ENCODE measurements around the gene TET1. TPM values are rescaled to one million over a fixed set of nuclear protein-coding genes. Genes with fewer than 3 reads are reported as not detected.
"Not testable (repeated sequence)": the region's sequence is repeated elsewhere in the genome, so short reads cannot be mapped to it uniquely, and the experiment has no call there.

Gene TET1
- total RNA-seq (2014; rRNA removed; shearing (Covaris generic); ENCODE audit: low replicate concordance), result 2.2 and 5.4 TPM in 2 replicates

DNA sequence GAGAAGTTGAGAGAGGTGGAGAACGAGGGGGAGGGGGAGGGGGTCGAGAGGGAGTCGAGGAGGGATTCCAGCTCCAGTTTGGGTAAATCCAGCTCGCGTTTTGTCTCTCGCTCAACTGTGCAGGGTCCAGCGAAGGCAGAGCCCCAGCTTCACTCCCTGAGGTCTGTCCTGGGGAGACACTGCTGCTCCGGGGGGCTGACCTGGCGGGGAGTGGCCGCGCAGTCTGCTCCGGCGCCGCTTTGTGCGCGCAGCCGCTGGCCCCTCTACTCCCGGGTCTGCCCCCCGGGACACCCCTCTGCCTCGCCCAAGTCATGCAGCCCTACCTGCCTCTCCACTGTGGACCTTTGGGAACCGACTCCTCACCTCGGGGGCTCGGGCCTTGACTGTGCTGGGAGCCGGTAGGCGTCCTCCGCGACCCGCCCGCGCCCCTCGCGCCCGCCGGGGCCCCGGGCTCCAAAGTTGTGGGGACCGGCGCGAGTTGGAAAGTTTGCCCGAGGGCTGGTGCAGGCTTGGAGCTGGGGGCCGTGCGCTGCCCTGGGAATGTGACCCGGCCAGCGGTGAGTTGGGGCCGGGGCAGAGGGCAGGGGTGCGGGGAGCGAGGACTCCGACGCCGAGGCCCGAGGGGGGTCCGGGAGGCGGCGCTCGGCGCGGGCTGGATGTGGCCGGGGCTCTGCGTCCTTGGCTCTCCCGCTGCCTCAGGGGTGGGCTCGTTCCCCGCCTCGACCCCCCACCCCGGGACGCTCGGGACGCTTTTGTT is at the start of gene TET1:
TET1 (plus strand) TSS at position 152 of the 757 bp plus-strand sequence. CDS start 12,002 bp downstream, outside the sequence.
- no peak within 1 kb of the TSS for H3K4me3 ChIP-seq (ENCODE audit: low read length)
- no peak within 1 kb of the TSS for H3K27ac ChIP-seq (ENCODE audit: low read length)
- no peaks in the 10 kb centered on the region for H3K9me2 ChIP-seq (replicated peaks; ENCODE audit: insufficient read depth, low read length)
- H3K27me3 ChIP-seq (ENCODE audit: low read length), result no peaks in the 10 kb centered on the region
- no peak within 1 kb of the TSS for H2AFZ ChIP-seq (ENCODE audit: low read length)
- no peak within 1 kb of the TSS for H3K9ac ChIP-seq (ENCODE audit: low read length)
- no peaks in the 10 kb centered on the region for H3K9me3 ChIP-seq (ENCODE audit: low read length)
- no peaks in the 10 kb centered on the region for H4K20me1 ChIP-seq (ENCODE audit: insufficient read depth, low read depth, low read length)
- no peaks in the 10 kb centered on the region for H3K79me2 ChIP-seq (ENCODE audit: low read length)
- H3K4me1 ChIP-seq (ENCODE audit: low read length), result peaks cover 9% of the 10 kb centered on the region; the same call in 1 of the 2 replicates
- DNase-seq, result peak; percentile 42
- no peak within 1 kb of the TSS for H3K4me2 ChIP-seq (ENCODE audit: low read depth, low read length, poor library complexity, severe bottlenecking)
- H3K36me3 ChIP-seq (ENCODE audit: insufficient read depth, low read length), result no peaks in the 10 kb centered on the region

DNA sequence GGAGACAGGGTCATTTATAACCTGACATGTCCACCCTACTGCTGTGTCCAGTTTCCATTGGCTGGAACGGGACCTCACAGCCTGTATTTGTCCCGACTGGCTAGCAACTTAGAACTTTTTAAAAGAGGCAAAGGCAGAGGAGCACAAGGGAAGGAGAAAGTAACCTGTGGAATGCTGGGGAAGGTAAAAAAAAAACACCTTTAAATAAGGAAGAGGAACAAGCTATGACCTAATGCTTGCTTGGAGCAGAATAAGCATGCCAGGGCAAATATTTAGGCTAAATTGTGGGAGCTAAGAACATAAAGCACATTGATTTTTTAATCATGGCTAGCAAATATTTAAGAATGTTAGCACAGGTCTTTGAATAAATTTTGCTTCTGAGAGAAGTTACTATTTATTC is 43.9 kb upstream of the TET1 start:
- H3K9me2 ChIP-seq (replicated peaks; ENCODE audit: insufficient read depth, low read length); DNase-seq; H4K20me1 ChIP-seq (ENCODE audit: insufficient read depth, low read depth, low read length); H3K9me3 ChIP-seq (ENCODE audit: low read length); H3K4me3 ChIP-seq (ENCODE audit: low read length); H3K27me3 ChIP-seq (ENCODE audit: low read length); H3K4me1 ChIP-seq (ENCODE audit: low read length); H3K27ac ChIP-seq (ENCODE audit: low read length); H3K4me2 ChIP-seq (ENCODE audit: low read depth, low read length, poor library complexity, severe bottlenecking); H3K36me3 ChIP-seq (ENCODE audit: insufficient read depth, low read length); H3K79me2 ChIP-seq (ENCODE audit: low read length); H2AFZ ChIP-seq (ENCODE audit: low read length); H3K9ac ChIP-seq (ENCODE audit: low read length): not testable (repeated sequence)

GRCh38 chr10:68516766-68517165 is 43.4 kb upstream of the TET1 start:
- Histone ChIP-seq H3K36me3 (ENCODE audit: insufficient read depth, low read length) (no peaks in the 10 kb centered on the region), H3K4me3 (ENCODE audit: low read length) (no peak overlapping the region), H3K27ac (ENCODE audit: low read length) (no peak overlapping the region), H3K79me2 (ENCODE audit: low read length) (no peaks in the 10 kb centered on the region; the same call in 1 of the 2 replicates), H3K4me2 (ENCODE audit: low read depth, low read length, poor library complexity, severe bottlenecking) (no peak overlapping the region), H3K27me3 (ENCODE audit: low read length) (no peaks in the 10 kb centered on the region), H3K9ac (ENCODE audit: low read length) (no peak overlapping the region), H3K9me3 (ENCODE audit: low read length) (no peaks in the 10 kb centered on the region), H4K20me1 (ENCODE audit: insufficient read depth, low read depth, low read length) (no peaks in the 10 kb centered on the region), H3K4me1 (ENCODE audit: low read length) (no peaks in the 10 kb centered on the region), H3K9me2 (replicated peaks; ENCODE audit: insufficient read depth, low read length) (no peaks in the 10 kb centered on the region), H2AFZ (ENCODE audit: low read length) (no peak overlapping the region)
- DNase-seq, result no peak

DNA sequence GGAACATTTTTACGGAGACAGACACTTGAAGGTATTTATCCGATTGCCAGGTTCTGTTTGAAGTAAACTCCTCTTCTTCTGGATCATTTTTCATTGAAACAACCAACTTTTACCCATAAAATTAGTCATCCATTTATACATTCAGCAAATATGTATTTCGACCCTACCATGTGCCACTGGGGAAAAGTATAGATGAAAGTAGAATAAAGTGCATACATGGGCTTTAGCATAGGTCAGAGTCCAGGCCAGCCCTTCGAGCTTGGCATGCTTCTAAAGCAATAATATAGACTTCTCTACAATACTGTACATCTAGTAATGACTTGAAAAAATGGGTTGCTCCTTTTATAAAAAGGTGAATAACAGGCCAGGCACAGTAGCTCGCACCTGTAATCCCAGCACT is 42.9 kb upstream of the TET1 start:
- H3K27ac ChIP-seq (ENCODE audit: low read length), result no peak overlapping the region
- H3K4me3 ChIP-seq (ENCODE audit: low read length), result no peak overlapping the region
- H3K4me2 ChIP-seq (ENCODE audit: low read depth, low read length, poor library complexity, severe bottlenecking), result no peak overlapping the region
- no peak for DNase-seq
- H3K9ac ChIP-seq (ENCODE audit: low read length), result no peak overlapping the region
- no peaks in the 10 kb centered on the region for H3K9me3 ChIP-seq (ENCODE audit: low read length)
- H3K4me1 ChIP-seq (ENCODE audit: low read length), result no peaks in the 10 kb centered on the region
- no peaks in the 10 kb centered on the region for H3K9me2 ChIP-seq (replicated peaks; ENCODE audit: insufficient read depth, low read length)
- H3K27me3 ChIP-seq (ENCODE audit: low read length), result no peaks in the 10 kb centered on the region
- no peak overlapping the region for H2AFZ ChIP-seq (ENCODE audit: low read length)
- H3K36me3 ChIP-seq (ENCODE audit: insufficient read depth, low read length), result no peaks in the 10 kb centered on the region
- H4K20me1 ChIP-seq (ENCODE audit: insufficient read depth, low read depth, low read length), result no peaks in the 10 kb centered on the region
- peaks cover 2% of the 10 kb centered on the region; the same call in 1 of the 2 replicates for H3K79me2 ChIP-seq (ENCODE audit: low read length)

DNA sequence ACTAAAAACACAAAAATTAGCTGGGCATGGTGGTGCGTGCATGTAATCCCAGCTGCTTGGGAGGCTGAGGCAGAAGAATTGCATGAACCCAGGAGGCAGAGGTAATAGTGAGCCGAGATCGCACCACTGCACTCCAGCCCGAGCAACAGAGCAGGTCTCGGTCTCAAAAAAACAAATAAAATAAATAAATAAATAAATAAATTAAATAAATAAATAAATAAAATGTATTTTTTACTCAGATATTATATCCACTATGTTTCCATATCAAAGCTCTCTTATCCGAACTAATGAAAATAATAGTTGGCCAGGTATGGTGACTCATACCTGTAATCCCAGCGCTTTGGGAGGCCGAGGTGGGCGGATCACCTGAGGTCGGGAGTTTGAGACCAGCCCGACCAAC is 41.5 kb upstream of the TET1 start:
- H2AFZ ChIP-seq (ENCODE audit: low read length); H3K27me3 ChIP-seq (ENCODE audit: low read length); H3K9me3 ChIP-seq (ENCODE audit: low read length); H3K4me1 ChIP-seq (ENCODE audit: low read length); H3K4me3 ChIP-seq (ENCODE audit: low read length); H3K36me3 ChIP-seq (ENCODE audit: insufficient read depth, low read length); H3K79me2 ChIP-seq (ENCODE audit: low read length); H4K20me1 ChIP-seq (ENCODE audit: insufficient read depth, low read depth, low read length); H3K9me2 ChIP-seq (replicated peaks; ENCODE audit: insufficient read depth, low read length); DNase-seq; H3K4me2 ChIP-seq (ENCODE audit: low read depth, low read length, poor library complexity, severe bottlenecking); H3K27ac ChIP-seq (ENCODE audit: low read length); H3K9ac ChIP-seq (ENCODE audit: low read length): not testable (repeated sequence)

DNA sequence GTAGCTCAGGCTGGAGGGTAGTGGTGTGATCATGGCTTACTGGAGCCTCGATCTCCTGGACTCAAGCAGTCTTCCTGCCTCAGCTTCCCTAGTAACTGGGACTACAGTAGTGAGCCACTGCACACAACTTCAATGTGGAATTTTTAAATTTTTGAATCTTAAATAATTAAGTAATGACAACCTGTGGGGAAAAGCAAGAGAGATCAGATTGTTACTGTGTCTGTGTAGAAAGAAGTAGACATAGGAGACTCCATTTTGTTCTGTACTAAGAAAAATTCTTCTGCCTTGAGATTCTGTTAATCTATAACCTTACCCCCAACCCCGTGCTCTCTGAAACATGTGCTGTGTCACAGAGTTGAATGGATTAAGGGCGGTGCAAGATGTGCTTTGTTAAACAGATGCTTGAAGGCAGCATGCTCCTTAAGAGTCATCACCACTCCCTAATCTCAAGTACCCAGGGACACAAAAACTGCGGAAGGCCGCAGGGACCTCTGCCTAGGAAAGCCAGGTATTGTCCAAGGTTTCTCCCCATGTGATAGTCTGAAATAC is 34.6 kb upstream of the TET1 start:
- not testable (repeated sequence) for H3K9me3 ChIP-seq (ENCODE audit: low read length); H3K4me3 ChIP-seq (ENCODE audit: low read length); H3K36me3 ChIP-seq (ENCODE audit: insufficient read depth, low read length); H3K4me2 ChIP-seq (ENCODE audit: low read depth, low read length, poor library complexity, severe bottlenecking); H3K27me3 ChIP-seq (ENCODE audit: low read length); DNase-seq; H4K20me1 ChIP-seq (ENCODE audit: insufficient read depth, low read depth, low read length); H3K9me2 ChIP-seq (replicated peaks; ENCODE audit: insufficient read depth, low read length); H2AFZ ChIP-seq (ENCODE audit: low read length); H3K4me1 ChIP-seq (ENCODE audit: low read length); H3K27ac ChIP-seq (ENCODE audit: low read length); H3K9ac ChIP-seq (ENCODE audit: low read length)
- peaks cover 21% of the 10 kb centered on the region for H3K79me2 ChIP-seq (ENCODE audit: low read length)

DNA sequence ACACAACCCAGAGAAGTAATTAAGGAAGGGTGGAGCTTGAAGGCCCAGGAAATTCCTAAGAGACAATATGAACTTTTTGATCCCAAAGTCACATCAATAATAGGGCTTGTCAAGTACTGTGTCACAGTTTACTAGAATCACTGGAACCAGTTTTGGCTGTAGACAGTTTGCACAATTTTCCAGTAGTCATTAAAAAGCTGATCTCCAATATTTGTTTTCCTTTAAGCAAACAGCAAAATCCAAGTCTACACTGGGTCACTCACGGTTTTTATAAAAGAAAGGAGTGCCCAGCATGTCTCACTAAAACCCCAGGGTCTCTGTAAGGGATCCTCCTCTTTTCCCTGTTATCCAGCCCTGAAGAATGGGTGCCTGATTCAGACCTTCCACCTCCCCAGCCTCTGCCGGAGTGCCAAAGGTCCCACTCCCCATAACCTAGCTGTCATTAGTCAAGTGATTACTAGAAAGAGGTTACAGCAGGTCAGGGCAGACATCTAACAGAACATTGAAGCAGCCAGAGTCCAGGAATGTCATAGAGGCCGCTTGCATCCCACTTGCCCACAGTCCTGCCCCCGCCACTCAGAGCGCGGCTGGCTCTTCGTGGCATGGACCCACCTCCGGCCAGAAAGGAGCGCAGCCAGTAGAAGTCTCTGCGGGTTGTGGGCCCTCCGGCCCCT is 33.4 kb upstream of the TET1 start:
- no peak overlapping the region for H3K27ac ChIP-seq (ENCODE audit: low read length)
- H3K9ac ChIP-seq (ENCODE audit: low read length), result peak overlapping the region; percentile 81
- H2AFZ ChIP-seq (ENCODE audit: low read length), result peak overlapping the region; percentile 63; the same call in 1 of the 2 replicates
- H3K4me2 ChIP-seq (ENCODE audit: low read depth, low read length, poor library complexity, severe bottlenecking), result peak overlapping the region; percentile 77
- no peaks in the 10 kb centered on the region for H4K20me1 ChIP-seq (ENCODE audit: insufficient read depth, low read depth, low read length)
- H3K27me3 ChIP-seq (ENCODE audit: low read length), result no peaks in the 10 kb centered on the region
- H3K36me3 ChIP-seq (ENCODE audit: insufficient read depth, low read length), result no peaks in the 10 kb centered on the region
- no peaks in the 10 kb centered on the region for H3K9me2 ChIP-seq (replicated peaks; ENCODE audit: insufficient read depth, low read length)
- H3K4me3 ChIP-seq (ENCODE audit: low read length), result peak overlapping the region; percentile 91
- peaks cover 9% of the 10 kb centered on the region; the same call in 1 of the 2 replicates for H3K4me1 ChIP-seq (ENCODE audit: low read length)
- peaks cover 21% of the 10 kb centered on the region for H3K79me2 ChIP-seq (ENCODE audit: low read length)
- H3K9me3 ChIP-seq (ENCODE audit: low read length), result no peaks in the 10 kb centered on the region
- peak; percentile 43 for DNase-seq

DNA sequence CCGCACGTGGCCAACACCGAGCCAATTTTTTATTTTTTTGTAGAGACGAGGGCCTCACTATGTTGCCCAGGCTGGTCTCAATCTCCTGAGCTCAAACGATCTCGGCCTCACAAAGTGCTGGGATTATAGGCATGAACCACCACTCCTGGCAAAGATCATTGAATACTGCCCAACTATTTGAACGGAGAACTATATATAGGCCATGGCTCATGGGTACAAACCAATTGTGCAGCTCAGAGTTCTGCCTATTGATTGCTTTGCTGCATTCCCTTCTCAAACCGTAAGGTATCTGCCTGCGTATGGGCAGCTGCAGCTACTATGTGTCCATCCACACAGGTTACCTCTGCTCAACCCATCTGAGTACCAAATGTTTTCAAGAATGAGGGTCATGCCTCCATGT is 23.2 kb upstream of the TET1 start:
- H4K20me1 ChIP-seq (ENCODE audit: insufficient read depth, low read depth, low read length), result no peaks in the 10 kb centered on the region
- H3K9me2 ChIP-seq (replicated peaks; ENCODE audit: insufficient read depth, low read length), result no peaks in the 10 kb centered on the region

More for the DNA sequence above, 23.2 kb upstream of the TET1 start:
- no peaks in the 10 kb centered on the region for H3K4me1 ChIP-seq (ENCODE audit: low read length)
- no peak overlapping the region for H3K4me2 ChIP-seq (ENCODE audit: low read depth, low read length, poor library complexity, severe bottlenecking)
- no peak overlapping the region for H3K9ac ChIP-seq (ENCODE audit: low read length)
- no peaks in the 10 kb centered on the region for H3K9me3 ChIP-seq (ENCODE audit: low read length)
- no peaks in the 10 kb centered on the region for H3K79me2 ChIP-seq (ENCODE audit: low read length)
- no peak for DNase-seq
- H3K36me3 ChIP-seq (ENCODE audit: insufficient read depth, low read length), result no peaks in the 10 kb centered on the region
- H3K4me3 ChIP-seq (ENCODE audit: low read length), result no peak overlapping the region
- no peaks in the 10 kb centered on the region for H3K27me3 ChIP-seq (ENCODE audit: low read length)
- no peak overlapping the region for H3K27ac ChIP-seq (ENCODE audit: low read length)
- H2AFZ ChIP-seq (ENCODE audit: low read length), result no peak overlapping the region

All from Karpas-422 (cell line).